NCI-H1694 treated with DMSO at 0.1 percent for 48 hours (cell line): ENCODE measurements around the gene NAP1L1.

Source experiments
- DNase-seq: peaks from one replicate; lab custom pipeline; 2025; lab: John Stamatoyannopoulos, UW

Gene NAP1L1

GRCh38 chr12:76083904-76084862 is at the start of gene NAP1L1:
TSS of gene NAP1L1 (minus strand) at chr12:76084685. CDS start at chr12:76074219, 10,466 bp downstream.
- peak; percentile 94 for DNase-seq

- DNase-seq, result no peak
Observed at GRCh38 chr12:76127588-76127987, 43.1 kb upstream of the NAP1L1 start.

GRCh38 chr12:76124456-76124855 is 40.0 kb upstream of the NAP1L1 start:
- DNase-seq, result no peak

GRCh38 chr12:76123259-76124212 is 39.1 kb upstream of the NAP1L1 start:
- no peak for DNase-seq

- DNase-seq, result no peak
Observed at GRCh38 chr12:76119887-76120286, 35.4 kb upstream of the NAP1L1 start.

- DNase-seq, result no peak
Observed at GRCh38 chr12:76117751-76118150, 33.3 kb upstream of the NAP1L1 start.

GRCh38 chr12:76117067-76117691 is 32.7 kb upstream of the NAP1L1 start:
- DNase-seq, result no peak

GRCh38 chr12:76113800-76114757 is 29.6 kb upstream of the NAP1L1 start:
- DNase-seq, result no peak

GRCh38 chr12:76111209-76111749 is 26.8 kb upstream of the NAP1L1 start:
- no peak for DNase-seq

GRCh38 chr12:76109879-76110278 is 25.4 kb upstream of the NAP1L1 start:
- DNase-seq, result no peak

GRCh38 chr12:76108356-76108755 is 23.9 kb upstream of the NAP1L1 start:
- no peak for DNase-seq

GRCh38 chr12:76106631-76107030 is 22.1 kb upstream of the NAP1L1 start:
- DNase-seq, result no peak

GRCh38 chr12:76103958-76104357 is 19.5 kb upstream of the NAP1L1 start:
- DNase-seq, result no peak

- no peak for DNase-seq
Observed at GRCh38 chr12:76101739-76102385, 17.4 kb upstream of the NAP1L1 start.

- DNase-seq, result no peak
Observed at GRCh38 chr12:76096079-76096646, 11.7 kb upstream of the NAP1L1 start.

GRCh38 chr12:76094754-76095153 is 10.3 kb upstream of the NAP1L1 start:
- DNase-seq, result no peak

GRCh38 chr12:76091246-76091754 is 6.8 kb upstream of the NAP1L1 start:
- DNase-seq, result no peak

GRCh38 chr12:76085520-76085868 is 1.0 kb upstream of the NAP1L1 start:
- no peak for DNase-seq

GRCh38 chr12:76084863-76085519 is 506 bp upstream of the NAP1L1 start:
- DNase-seq, result peak; percentile 40
